Mesenchymal stem cell (in vitro differentiated cells and primary cell): ENCODE data around the gene PAGE1.

Experiments used
- DNase-seq: peaks from one replicate; pipeline ENCODE4 v3.0.0-alpha.2; 2013
- H2AFZ ChIP-seq: one replicate; pipeline ENCODE4 v1.6.1; 2013; ENCODE audit warnings: low read depth, mild to moderate bottlenecking, control low read depth, inconsistent platforms, low read length, moderate library complexity
- H2AK5ac ChIP-seq: 2 replicates; pipeline ENCODE4 v1.6.1; 2013; ENCODE audit warnings: low read length, moderate library complexity, mild to moderate bottlenecking, inconsistent platforms; ENCODE audit not compliant: severe bottlenecking
- H2BK120ac ChIP-seq: one replicate; pipeline ENCODE4 v1.6.1; 2013; ENCODE audit warnings: low read depth, mild to moderate bottlenecking, inconsistent platforms, low read length, moderate library complexity
- H2BK12ac ChIP-seq, 2 experiments: one replicate each; pipeline ENCODE4 v1.6.1; 2013; ENCODE audit warnings: inconsistent platforms in 2 of 2, low read length in 2 of 2, mild to moderate bottlenecking in 2 of 2, moderate library complexity in 2 of 2, control low read depth in 1 of 2
- H2BK15ac ChIP-seq: one replicate; pipeline ENCODE4 v1.6.1; 2013; ENCODE audit warnings: mild to moderate bottlenecking, low read depth, inconsistent platforms; ENCODE audit not compliant: poor library complexity, severe bottlenecking
- H2BK5ac ChIP-seq: 2 replicates; pipeline ENCODE4 v1.6.1; 2013; ENCODE audit warnings: low read depth, mild to moderate bottlenecking, low read length, control low read depth, inconsistent platforms; ENCODE audit not compliant: poor library complexity, severe bottlenecking
- H3K14ac ChIP-seq, 2 experiments: one replicate each; pipeline ENCODE4 v1.6.1; 2013; ENCODE audit warnings: inconsistent platforms in 2 of 2, low read length in 2 of 2, control low read depth in 1 of 2, mild to moderate bottlenecking in 1 of 2, moderate library complexity in 1 of 2
- H3K18ac ChIP-seq, 2 experiments: one replicate each; pipeline ENCODE4 v1.6.1; 2013; ENCODE audit warnings: inconsistent platforms in 2 of 2, low read length in 2 of 2, control low read depth in 1 of 2, low read depth in 1 of 2, mild to moderate bottlenecking in 1 of 2
- H3K23ac ChIP-seq, 2 experiments: one replicate each; pipeline ENCODE4 v1.6.1; 2013; ENCODE audit warnings: inconsistent platforms in 2 of 2, low read length in 2 of 2, mild to moderate bottlenecking in 2 of 2, moderate library complexity in 2 of 2, control low read depth in 1 of 2
- H3K27ac ChIP-seq: 2 replicates; pipeline ENCODE4 v1.5.1; 2013; ENCODE audit warnings: mild to moderate bottlenecking, moderate library complexity, low read length, control low read depth, inconsistent platforms; ENCODE audit not compliant: poor library complexity, severe bottlenecking
- H3K27me3 ChIP-seq, 2 experiments: 2 replicates each; pipeline versions ENCODE4 v1.6.1 to v1.7.0; 2013; ENCODE audit warnings: low read length in 2 of 2, mild to moderate bottlenecking in 2 of 2, moderate library complexity in 2 of 2, control low read depth in 1 of 2, inconsistent platforms in 1 of 2; ENCODE audit not compliant: control insufficient read depth in 1 of 2, insufficient read depth in 1 of 2
- H3K36me3 ChIP-seq, 2 experiments: 2 replicates each; pipeline versions ENCODE4 v1.6.1 to v1.7.0; 2013; ENCODE audit warnings: low read length in 2 of 2, control low read depth in 1 of 2, inconsistent platforms in 1 of 2, low read depth in 1 of 2, mild to moderate bottlenecking in 1 of 2; ENCODE audit not compliant: insufficient read depth in 2 of 2, control insufficient read depth in 1 of 2
- H3K4ac ChIP-seq, 2 experiments: one replicate each; pipeline ENCODE4 v1.6.1; 2013; ENCODE audit warnings: inconsistent platforms in 2 of 2, low read length in 2 of 2, mild to moderate bottlenecking in 2 of 2, moderate library complexity in 2 of 2, control low read depth in 1 of 2, low read depth in 1 of 2
- H3K4me1 ChIP-seq: 2 replicates; pipeline ENCODE4 v1.6.1; 2013; ENCODE audit warnings: low read depth, low read length, control low read depth; ENCODE audit not compliant: control insufficient read depth, insufficient read depth
- H3K4me2 ChIP-seq: 2 replicates; pipeline ENCODE4 v1.6.1; 2013; ENCODE audit warnings: low read length, mild to moderate bottlenecking, inconsistent platforms; ENCODE audit not compliant: poor library complexity, severe bottlenecking
- H3K4me3 ChIP-seq, 2 experiments: 2 replicates each; pipeline versions ENCODE4 v1.5.1 to v1.7.0; 2013; ENCODE audit warnings: low read length in 2 of 2, mild to moderate bottlenecking in 2 of 2, control low read depth in 1 of 2, low read depth in 1 of 2; ENCODE audit not compliant: insufficient read depth in 1 of 2
- H3K79me1 ChIP-seq: replicated peaks from 2 replicates; pipeline ENCODE4 v1.6.1; 2013; ENCODE audit warnings: mild to moderate bottlenecking, control low read depth, low read length, inconsistent platforms; ENCODE audit not compliant: poor library complexity, severe bottlenecking
- H3K9ac ChIP-seq: 2 replicates; pipeline ENCODE4 v1.7.0; 2013; ENCODE audit warnings: mild to moderate bottlenecking, low read length, moderate library complexity
- H3K9me3 ChIP-seq: 2 replicates; pipeline ENCODE4 v1.7.0; 2013; ENCODE audit warnings: mild to moderate bottlenecking, low read length; ENCODE audit not compliant: control insufficient read depth
- H4K8ac ChIP-seq: one replicate; pipeline ENCODE4 v1.6.1; 2013; ENCODE audit warnings: inconsistent platforms, mild to moderate bottlenecking, low read length, moderate library complexity
- H4K91ac ChIP-seq: one replicate; pipeline ENCODE4 v1.6.1; 2013; ENCODE audit warnings: mild to moderate bottlenecking, low read length, inconsistent platforms
- WGBS: methylation state at CpG from one replicate; pipeline ENCODE4 v1.1.7; 2013; ENCODE audit warnings: mixed read lengths; 5-methylcytosine and 5-hydroxymethylcytosine counted together

PAGE1 gene

GRCh38 chrX:49710744-49711319, 15.0 kb upstream of the PAGE1 start:
- H3K4me1 ChIP-seq, result no peaks in the 10 kb centered on the region
- H3K36me3 ChIP-seq, result no peaks in the 10 kb centered on the region
- H2AK5ac ChIP-seq, result no peak overlapping the region
- H3K27ac ChIP-seq, result no peak overlapping the region
- H3K9me3 ChIP-seq, result no peaks in the 10 kb centered on the region
- no peak overlapping the region for H3K4me2 ChIP-seq
- no peak overlapping the region for H2BK120ac ChIP-seq
- H4K91ac ChIP-seq, result no peak overlapping the region
- H4K8ac ChIP-seq, result no peak overlapping the region
- H3K9ac ChIP-seq, result no peak overlapping the region
- H3K27me3 ChIP-seq, result peaks cover 0 to 31% of the 10 kb centered on the region in 2 experiments
- H2BK12ac ChIP-seq, result no peak overlapping the region
- no peak overlapping the region for H2BK15ac ChIP-seq
- H2BK5ac ChIP-seq, result no peak overlapping the region
- no peak overlapping the region for H3K23ac ChIP-seq
- DNase-seq, result no peak
- no peak overlapping the region for H3K14ac ChIP-seq
- no peak overlapping the region for H3K4ac ChIP-seq
- H3K18ac ChIP-seq, result no peak overlapping the region
- H2AFZ ChIP-seq, result no peak overlapping the region
- H3K4me3 ChIP-seq, result no peak overlapping the region
- no CpG with 5 or more reads among the region's 1 CpG for WGBS
- no peaks in the 10 kb centered on the region for H3K79me1 ChIP-seq

DNA sequence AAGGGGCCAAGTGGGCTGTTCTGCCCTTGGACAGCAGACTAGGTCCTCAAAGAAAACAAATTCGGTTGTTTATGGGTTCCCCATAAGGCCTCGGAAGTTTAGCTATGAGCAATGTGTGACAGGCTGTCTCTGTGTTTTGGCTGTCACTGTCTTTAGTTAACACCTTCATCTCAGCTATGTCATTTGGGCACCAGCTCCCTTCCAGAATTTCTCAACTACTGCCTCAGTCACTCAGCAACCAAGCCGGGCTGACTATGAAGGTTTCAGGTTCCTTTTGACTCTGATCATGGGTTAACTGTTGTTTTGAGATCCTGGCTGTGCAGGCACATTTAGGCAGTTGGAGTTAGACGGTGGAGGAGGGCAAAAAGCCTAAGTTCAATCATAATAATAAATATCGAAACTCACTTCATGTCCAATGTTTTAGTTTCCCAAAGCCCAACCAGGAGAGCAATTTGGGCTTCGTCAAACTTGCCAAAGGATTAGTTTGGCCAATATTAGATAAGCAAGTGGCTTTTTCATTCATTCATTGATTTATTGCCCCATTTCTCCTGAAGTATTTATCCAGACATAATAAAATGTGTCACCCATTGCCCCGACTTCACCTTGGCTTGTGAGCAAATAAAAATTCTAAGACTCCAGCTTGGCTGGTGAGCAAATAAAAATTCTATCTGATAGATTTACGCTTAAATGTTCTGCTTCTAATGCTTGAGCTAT, 9.1 kb upstream of the PAGE1 start:
- Histone ChIP-seq H2AK5ac (no peak overlapping the region), H3K4ac (no peak overlapping the region)
- 50% methylated on average over 1 of the region's 8 CpGs for WGBS

DNA sequence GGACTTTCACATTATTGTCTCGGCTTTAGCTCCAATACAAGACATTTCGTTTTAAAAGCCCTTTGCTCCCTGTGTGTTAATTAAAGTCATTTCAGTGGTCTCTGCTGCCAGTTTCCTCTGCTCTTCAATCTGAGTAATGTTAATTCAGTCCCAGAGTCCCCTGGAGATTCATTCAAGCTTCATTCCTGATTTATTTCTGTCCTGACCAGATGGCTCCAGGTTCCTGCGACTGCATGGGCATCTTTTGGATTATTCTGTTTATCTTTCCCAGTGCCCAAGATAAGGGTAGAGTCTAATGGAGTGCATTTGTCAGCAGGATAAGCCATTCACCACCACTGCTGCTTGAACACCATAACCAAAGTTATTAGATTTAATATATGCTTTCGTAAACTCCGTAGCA, 6.1 kb upstream of the PAGE1 start:
- Histone ChIP-seq H2BK15ac (no peak overlapping the region), H2AK5ac (no peak overlapping the region), H3K27ac (no peak overlapping the region), H2BK5ac (no peak overlapping the region), H3K14ac (no peak overlapping the region), H3K4me1 (no peaks in the 10 kb centered on the region), H3K79me1 (no peaks in the 10 kb centered on the region), H3K23ac (no peak overlapping the region), H3K4ac (no peak overlapping the region), H3K27me3 (peaks cover 0 to 34% of the 10 kb centered on the region in 2 experiments), H3K18ac (no peak overlapping the region), H4K91ac (no peak overlapping the region), H2AFZ (no peak overlapping the region), H4K8ac (no peak overlapping the region), H3K9ac (no peak overlapping the region), H3K9me3 (peaks cover 2% of the 10 kb centered on the region), H2BK12ac (no peak overlapping the region), H2BK120ac (no peak overlapping the region), H3K36me3 (no peaks in the 10 kb centered on the region), H3K4me3 (no peak overlapping the region), H3K4me2 (no peak overlapping the region)
- DNase-seq, result no peak
- 81% methylated on average over 4 of the region's 5 CpGs for WGBS

More for the DNA sequence above, 9.1 kb upstream of the PAGE1 start:
- no peak overlapping the region for H3K14ac ChIP-seq
- no peak overlapping the region for H3K27ac ChIP-seq
- no peak overlapping the region for H2BK15ac ChIP-seq
- H3K27me3 ChIP-seq, result peaks cover 0 to 35% of the 10 kb centered on the region in 2 experiments
- no peak overlapping the region for H3K18ac ChIP-seq
- H3K79me1 ChIP-seq, result no peaks in the 10 kb centered on the region
- H2BK12ac ChIP-seq, result no peak overlapping the region
- no peaks in the 10 kb centered on the region for H3K36me3 ChIP-seq
- no peak overlapping the region for H4K91ac ChIP-seq
- no peaks in the 10 kb centered on the region for H3K4me1 ChIP-seq
- H3K9me3 ChIP-seq, result no peaks in the 10 kb centered on the region
- no peak overlapping the region for H3K9ac ChIP-seq
- H3K23ac ChIP-seq, result no peak overlapping the region
- H3K4me2 ChIP-seq, result no peak overlapping the region
- H2BK120ac ChIP-seq, result no peak overlapping the region
- no peak overlapping the region for H3K4me3 ChIP-seq
- H4K8ac ChIP-seq, result no peak overlapping the region
- H2AFZ ChIP-seq, result no peak overlapping the region
- no peak overlapping the region for H2BK5ac ChIP-seq
- DNase-seq, result no peak

DNA sequence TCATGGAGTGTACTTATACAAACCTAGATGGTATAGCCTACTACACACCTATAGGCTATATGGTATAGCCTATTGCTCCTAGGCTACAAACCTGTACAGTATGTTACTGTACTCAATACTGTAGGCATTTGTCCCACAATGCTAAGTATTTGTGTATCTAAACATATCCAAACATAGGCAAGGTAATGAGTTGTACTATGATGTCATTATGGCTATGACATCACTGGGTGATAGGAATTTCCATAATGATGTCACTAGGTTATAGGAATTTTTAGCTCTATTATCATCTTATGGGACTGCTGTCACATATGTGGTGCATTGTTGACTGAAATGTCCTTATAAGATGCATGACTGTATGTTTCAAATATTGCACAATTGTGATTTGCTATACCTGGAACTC, 5.5 kb upstream of the PAGE1 start:
- Histone ChIP-seq H3K4me1 (no peaks in the 10 kb centered on the region), H2BK120ac (no peak overlapping the region), H3K36me3 (no peaks in the 10 kb centered on the region), H2AFZ (no peak overlapping the region), H3K4me3 (no peak overlapping the region), H4K8ac (no peak overlapping the region), H3K27me3 (peaks cover 0 to 28% of the 10 kb centered on the region in 2 experiments), H4K91ac (no peak overlapping the region), H3K14ac (no peak overlapping the region), H2AK5ac (no peak overlapping the region), H3K4ac (no peak overlapping the region), H3K27ac (no peak overlapping the region), H2BK5ac (no peak overlapping the region), H3K79me1 (no peaks in the 10 kb centered on the region), H2BK15ac (no peak overlapping the region), H3K9ac (no peak overlapping the region), H2BK12ac (no peak overlapping the region), H3K18ac (no peak overlapping the region), H3K9me3 (peaks cover 2% of the 10 kb centered on the region), H3K4me2 (no peak overlapping the region), H3K23ac (no peak overlapping the region)
- DNase-seq, result no peak
